SH-SY5Y (cell line): ENCODE measurements around the gene KDM4D.

ENCODE experiments used
- GATA2 ChIP-seq: IDR thresholded peaks from 2 replicates; pipeline ENCODE4 v1.6.1; 2011; ENCODE audit warnings: mild to moderate bottlenecking, low read depth, low read length
- GATA3 ChIP-seq: IDR thresholded peaks from 2 replicates; pipeline ENCODE4 v1.6.1; 2011; ENCODE audit warnings: low read depth, mild to moderate bottlenecking, low read length, moderate library complexity

DNA sequence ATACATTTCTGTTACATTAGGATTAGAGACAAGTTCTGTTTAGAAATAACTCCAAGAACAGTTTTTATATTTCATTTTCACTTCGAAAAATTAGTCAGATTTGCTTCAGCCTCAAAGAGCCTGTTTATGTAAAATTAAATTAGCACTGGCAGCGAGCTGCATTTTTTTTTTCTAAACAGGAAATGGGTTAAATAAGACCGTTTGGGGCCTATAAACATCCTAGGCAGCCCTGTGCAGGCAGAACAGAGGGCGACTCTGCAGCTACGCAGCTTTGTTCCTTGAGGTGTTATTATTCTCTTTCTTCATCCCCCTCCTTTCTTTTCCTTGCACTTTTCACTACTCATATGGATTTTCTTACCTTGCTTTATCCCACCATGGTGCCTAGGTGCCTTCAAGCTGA is 48.9 kb upstream of the KDM4D start:
- TF ChIP-seq GATA2 (no peak), GATA3 (no peak)
